ENCODE measurements around the gene SPNS2.

The SPNS2 gene

DNA sequence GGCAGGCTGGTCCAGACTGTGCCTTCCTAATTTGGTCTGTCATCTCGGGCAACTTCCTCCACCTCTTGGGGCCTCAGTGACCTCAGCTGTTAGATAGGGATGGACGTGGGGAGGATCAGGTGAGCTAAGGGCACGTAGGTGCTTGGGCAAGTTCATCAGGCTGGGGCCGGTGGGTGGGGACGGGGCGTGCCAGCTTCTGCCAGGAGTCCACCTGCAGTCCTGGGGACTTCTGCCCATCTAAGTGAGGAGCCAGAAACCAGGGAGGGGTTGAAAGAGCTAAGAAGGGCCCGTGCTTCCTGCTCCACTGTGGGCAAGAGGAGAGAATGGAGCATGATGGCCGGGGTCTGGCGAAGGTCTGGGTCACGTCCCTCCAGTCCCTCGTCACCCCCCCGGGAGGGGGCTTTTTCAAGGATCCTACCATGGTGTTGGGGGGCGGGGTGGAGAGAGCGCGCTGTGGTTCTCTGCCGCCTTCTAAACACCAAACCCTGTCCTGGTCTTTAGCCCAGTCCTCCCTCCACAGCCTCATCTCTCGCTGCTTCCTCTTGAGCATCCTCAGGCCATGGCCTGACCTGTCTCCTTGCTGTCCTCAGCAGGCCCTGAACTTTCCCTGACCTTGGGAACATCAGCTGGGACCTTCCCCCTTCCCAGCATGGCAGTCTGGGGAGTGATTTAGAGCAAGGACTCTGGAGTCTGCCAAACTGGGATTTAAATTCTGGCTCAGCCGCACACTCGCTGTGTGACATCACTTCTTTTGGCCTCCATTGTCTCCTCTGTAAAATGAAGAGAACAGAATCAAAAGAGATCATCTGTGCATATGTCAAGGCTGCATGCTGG lies 21.6 kb downstream of the SPNS2 start:
- DNase-seq (ENCODE audit: low spot score) = no peak

DNA sequence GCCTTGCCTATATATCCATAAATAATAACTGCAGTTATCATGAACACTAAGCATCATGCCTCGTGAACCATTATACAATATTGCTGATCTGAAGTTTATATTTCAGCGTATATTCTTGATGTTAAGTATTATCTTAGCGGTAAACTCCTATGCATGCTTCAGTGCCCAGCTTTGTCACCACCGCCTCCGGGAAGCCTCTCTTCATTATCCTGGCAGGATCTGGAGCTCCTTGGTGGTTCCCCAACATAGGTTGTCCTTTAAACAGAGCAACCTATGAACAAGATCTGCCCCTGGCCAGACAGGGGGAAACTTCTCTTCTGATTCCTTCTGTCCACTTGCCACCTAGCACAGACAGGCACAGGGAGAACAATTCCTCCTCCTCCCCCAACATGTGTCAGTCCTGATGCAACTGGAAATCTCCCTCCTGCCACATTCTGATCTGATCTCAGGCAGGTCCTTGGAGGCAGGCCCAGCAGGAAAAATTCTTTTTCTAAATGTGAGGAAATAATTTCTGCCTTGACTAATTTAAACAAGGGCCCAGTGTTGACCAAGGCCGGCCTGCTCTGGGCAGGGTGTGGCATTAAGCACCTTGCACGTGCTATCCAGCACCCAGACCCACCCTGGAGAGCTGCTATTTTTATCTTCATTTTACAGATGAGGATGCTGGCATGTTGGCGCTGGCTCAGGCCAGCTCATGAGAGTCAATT lies 22.4 kb downstream of the SPNS2 start:
- DNase-seq (ENCODE audit: low spot score) = no peak

DNA sequence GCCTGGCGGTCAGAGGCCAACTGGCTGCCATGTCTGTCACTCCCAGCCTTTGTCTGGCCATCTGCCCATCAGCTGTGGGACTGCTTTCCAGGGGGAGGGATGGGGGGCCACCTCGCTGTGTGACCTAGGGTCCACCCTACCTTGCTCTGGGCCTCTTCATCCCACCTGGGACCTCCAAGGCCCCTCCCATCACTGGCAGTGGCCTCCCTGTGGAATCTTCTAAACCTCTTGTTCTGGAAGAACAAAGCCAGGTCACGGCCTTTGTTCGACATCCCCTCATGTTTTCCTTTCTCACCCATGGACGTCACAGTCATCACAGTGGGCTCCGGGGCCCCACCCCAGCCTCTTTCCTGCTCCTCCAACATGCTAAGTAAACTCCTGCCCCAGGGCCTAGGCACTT lies 24.0 kb downstream of the SPNS2 start:
- DNase-seq (ENCODE audit: low spot score) = no peak

DNA sequence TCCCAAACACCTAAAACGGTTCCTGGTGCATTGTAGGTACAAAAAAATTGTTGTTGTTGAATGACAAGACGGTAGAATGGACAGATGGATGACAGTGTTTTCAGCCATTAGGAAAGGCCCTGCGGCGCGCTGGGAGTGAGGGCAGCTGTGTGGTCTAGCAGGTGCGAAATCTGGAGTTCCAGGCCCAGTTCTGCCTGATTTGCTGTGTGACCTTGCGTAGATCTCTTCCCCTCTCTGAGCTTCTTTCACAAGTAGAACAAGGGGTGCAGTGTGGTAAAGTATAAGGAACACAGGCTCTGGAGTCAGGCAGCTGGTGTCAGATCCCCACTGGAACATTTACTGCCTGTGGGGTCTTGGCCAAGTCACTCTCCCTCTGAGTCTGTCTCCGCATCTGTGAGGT lies 25.3 kb downstream of the SPNS2 start:
- no peak for DNase-seq (ENCODE audit: low spot score)

DNA sequence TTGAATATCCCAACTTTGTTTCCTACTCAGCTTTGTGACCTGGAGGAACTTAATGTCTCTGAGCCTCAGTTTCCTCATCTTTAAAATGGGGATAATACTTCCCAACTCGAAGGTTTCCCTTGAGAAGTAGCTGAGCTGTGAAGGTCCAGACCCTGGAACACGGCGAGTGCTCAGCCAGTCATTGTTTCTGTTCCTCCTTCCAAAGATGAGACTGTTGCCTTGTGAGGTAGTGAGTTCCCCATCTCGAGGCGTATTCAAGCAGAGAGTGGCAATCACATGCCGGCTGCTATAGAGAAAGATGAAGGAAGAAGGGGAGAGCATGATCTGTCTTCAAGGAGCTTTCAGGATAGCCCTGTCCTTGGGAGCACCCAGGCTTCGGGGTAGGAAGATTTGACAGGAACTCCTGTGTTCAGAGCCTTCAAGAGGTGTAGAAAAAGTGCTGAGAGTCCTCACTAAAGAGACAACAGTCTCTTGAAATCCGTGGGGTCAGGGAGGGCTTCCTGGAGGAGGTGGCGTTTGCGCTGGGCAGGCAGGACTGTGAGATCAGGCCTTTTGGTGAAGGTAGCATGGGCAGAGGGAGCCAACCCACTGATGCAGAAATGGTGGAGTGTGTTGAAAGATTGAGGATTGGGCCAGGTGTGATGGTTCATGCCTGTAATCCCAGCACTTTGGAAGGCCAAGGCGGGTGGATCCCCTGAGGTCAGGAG lies 27.2 kb downstream of the SPNS2 start:
- DNase-seq (ENCODE audit: low spot score) = no peak

DNA sequence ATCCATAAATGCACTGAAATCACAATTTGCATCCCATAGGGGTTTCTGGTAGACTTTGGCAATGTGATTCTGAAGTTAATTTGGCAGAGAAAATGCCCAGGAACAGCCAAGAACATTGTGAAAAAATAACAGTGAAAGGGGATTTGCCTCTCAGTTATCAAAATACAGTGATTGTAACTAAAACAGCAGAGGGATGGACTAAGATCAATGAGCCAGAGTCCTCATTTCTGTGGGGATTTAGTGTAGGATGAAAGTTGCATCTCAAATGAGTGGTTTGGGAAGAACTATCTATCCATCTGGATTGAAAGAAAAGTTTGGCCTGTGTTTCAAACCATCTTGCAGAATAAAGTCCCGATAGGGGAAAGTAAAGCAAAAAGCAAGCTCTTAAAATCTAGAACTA lies 28.5 kb downstream of the SPNS2 start:
- no peak for DNase-seq (ENCODE audit: low spot score)

DNA sequence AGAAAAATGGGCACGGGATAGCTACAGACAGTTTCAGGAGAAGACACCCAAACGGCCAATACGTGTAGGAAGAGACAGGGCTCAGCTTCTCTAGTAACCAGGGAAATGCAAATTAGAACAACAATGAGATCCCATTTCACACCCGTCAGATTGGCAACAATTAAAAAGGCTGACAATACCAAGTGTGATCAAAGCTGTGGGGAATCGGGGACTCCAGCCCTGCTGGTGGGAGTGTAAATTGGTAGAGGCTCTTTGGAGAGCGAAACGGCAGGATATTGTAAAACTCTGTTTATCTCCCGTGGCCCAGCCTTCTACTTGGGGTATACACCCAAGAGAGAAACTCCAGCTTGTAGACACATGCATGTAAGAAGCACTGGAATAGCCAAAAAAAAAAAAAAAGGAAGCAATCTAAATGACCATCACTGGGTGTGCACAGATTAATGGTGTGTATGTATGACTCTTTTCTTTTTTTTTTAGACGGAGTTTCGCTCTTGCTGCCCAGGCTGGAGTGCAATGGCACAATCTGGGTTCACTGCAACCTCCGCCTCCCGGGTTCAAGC lies 29.0 kb downstream of the SPNS2 start:
- no peak for DNase-seq (ENCODE audit: low spot score)

DNA sequence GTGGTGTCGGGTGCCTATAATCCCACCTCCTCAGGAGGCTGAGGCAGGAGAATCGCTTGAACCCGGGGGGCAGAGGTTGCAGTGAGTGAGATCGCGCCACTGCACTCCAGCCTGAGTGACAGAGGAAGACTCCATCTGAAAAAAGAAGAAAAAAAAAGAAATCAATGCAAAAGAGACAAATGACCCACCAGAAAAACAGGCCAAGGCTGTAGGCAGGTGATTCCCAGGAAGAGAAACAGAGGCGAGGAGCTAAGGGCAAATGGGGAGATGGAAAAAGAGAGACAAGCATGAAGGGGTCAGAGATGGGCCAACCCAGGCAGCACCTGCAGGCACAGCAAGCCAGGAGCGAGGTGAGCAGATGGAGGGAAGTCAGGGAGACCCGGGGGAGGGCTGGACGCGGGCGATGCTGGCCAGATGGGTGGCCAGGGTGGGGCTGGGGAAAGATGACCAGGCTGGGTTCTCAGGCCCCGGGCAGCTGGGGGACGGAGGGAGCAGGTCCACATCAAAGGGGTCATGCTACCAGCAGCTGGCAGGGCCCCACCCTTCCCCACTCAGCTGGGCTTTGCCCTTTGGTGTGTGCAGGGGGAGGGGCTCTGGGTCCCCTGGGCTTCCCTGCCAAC lies 31.0 kb downstream of the SPNS2 start:
- no peak for DNase-seq (ENCODE audit: low spot score)

DNA sequence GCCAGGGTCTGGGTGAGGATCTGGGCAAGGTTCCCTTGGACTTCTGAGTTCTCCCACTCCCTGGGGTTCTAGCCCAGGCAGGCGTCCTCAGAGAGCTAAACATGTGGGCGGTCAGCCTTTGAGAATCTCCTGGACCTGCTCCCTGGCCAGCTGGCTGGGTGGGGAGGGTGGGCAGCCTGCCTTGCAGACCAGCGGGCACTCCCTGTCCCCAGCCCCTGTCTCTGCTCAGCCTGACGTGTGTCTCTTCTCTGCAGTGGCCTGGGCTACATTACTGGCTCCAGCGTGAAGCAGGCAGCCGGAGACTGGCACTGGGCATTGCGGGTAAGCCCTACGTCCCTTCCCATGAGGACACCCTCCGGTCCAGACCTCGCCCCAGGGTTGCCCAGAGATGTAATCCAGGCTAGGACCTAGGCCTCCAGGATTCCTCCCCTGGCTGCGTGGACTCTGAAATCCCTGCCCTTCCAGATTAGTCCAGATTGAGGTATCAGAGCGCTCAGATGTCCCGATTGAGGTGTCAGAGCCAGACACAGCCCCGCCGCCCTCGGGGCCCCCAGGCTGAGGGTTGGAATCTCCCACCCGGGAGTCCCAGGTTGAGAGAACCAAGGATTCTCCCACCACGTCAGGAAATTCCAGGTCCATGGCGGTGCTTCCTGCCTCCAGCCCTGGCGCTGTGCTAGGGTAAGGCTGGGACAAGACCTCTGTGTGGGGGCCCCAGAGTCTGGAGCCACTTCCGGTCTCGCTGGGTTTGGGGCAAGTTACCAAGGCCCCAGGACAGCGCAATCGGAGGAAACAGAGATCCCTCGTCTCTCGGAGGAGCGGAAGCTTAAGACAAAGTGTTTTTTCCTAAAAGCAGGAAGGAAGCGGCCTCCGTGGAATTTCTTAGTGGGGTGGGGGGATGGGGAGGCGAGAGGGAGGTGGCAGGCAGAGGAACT lies 32.4 kb downstream of the SPNS2 start:
- no peak for DNase-seq (ENCODE audit: low spot score)

DNA sequence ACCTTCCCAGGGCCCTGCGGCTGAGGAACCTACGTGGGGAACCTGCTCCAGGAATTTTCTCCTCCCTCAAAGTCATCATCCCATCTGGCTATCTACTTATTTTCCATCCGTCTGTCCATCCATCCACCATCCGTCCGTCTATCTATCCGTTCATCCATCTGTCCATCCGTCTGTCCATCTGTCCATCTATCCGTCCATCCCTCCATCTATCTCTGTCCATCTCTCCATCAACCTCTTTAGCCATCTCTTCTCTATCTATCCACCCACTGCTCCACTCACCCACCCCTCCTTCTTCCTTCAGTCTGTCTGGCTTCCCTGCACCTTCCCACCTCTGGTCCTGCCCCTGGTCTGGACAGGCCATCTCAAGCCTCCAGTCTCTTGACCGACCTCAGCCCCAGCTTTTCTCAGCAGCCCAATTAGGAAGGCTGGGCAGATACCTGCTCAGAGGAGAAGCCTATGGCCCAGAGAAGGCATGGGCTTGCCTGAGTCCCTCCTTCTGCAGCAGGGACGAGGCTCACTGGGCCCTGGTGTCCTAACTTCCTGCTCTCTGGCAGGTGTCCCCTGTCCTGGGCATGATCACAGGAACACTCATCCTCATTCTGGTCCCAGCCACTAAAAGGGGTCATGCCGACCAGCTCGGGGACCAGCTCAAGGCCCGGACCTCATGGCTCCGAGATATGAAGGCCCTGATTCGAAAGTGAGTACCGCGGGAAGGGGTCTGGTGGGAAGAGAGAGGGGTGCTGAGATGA lies 33.5 kb downstream of the SPNS2 start:
- DNase-seq (ENCODE audit: low spot score) = no peak

DNA sequence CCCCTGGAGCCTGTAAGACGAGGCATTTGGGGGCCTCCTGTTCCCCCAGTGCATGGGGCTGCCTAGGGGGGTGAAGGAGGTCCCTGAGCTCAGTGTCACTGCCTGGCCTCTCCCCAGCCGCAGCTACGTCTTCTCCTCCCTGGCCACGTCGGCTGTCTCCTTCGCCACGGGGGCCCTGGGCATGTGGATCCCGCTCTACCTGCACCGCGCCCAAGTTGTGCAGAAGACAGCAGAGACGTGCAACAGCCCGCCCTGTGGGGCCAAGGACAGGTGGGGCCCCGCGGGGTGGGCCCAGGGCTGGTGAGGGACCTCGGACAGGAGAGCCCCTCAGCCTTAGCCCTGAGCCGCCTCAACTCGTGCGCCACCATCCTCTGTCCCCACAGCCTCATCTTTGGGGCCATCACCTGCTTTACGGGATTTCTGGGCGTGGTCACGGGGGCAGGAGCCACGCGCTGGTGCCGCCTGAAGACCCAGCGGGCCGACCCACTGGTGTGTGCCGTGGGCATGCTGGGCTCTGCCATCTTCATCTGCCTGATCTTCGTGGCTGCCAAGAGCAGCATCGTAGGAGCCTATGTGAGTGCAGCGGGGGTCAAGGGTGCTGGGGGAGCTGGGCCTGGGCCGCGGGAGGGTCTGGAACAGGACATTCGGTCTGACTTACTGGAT lies 34.3 kb downstream of the SPNS2 start:
- DNase-seq (ENCODE audit: low spot score) = no peak

DNA sequence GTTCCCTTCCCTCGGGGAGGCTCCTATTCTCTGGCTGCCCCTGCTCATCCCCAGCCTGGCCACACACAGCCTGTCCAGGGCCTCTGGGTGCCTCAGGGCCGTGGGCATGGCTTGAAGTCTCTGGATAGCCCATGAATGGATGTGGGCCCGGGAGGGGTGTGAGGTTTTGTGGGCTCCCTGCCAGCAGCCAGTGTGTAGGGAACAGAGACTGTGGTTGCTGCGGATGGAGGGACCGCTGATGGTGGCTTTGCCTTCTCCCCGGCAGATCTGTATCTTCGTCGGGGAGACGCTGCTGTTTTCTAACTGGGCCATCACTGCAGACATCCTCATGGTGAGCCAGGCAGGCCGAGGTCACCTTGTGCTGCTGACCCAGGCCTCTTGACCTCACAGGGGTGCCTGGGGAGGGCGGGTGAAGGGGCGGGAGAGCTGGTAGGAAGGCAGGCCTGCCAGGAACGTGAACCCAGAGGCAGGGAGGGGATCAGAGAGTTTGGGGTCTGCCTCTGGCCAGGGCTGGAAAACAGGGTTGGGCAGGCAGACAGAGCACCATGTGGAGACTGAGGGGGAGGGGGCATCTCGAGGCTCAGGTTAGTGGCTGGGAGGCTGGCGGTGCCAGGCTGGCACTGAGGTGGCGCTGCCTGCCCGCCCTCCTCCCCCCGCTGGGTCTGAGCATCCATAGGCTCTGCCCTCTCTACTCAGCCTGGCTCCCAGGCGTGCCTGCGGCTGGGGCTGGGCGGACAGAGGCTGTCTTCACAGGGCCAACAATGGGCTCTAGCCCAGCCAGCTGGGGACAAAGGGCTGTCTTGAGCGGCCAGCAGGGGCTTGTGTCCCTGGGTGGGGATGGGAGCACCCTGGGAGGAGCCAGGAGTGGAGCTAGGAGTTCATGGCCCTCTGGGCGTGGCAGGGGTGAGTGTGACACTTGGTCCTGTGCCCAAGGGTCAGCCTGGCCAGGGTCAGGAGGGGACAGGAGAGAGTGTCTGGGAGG lies 35.1 kb downstream of the SPNS2 start:
- DNase-seq (ENCODE audit: low spot score) = peak; percentile 73

DNA sequence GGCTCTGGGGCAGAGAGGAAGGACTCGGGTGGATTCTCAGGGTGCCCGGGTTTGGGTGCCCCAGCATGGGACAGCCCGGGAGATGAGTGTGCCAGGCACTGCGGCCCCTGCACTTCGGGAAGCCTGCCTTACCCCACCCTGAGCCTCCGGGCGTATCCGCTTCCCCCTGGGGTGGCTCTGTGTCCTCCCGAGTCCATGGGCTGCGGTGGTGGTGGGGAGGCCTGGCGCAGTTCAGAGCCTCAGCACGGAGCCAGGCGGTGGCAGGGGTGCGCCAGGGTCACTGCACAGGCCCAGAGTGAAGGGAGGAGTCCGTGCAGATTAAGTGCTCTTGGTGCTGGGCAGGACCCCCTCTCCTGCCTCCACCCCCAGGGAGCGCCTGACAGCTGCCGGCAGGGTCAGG lies 35.8 kb downstream of the SPNS2 start:
- no peak for DNase-seq (ENCODE audit: low spot score)

DNA sequence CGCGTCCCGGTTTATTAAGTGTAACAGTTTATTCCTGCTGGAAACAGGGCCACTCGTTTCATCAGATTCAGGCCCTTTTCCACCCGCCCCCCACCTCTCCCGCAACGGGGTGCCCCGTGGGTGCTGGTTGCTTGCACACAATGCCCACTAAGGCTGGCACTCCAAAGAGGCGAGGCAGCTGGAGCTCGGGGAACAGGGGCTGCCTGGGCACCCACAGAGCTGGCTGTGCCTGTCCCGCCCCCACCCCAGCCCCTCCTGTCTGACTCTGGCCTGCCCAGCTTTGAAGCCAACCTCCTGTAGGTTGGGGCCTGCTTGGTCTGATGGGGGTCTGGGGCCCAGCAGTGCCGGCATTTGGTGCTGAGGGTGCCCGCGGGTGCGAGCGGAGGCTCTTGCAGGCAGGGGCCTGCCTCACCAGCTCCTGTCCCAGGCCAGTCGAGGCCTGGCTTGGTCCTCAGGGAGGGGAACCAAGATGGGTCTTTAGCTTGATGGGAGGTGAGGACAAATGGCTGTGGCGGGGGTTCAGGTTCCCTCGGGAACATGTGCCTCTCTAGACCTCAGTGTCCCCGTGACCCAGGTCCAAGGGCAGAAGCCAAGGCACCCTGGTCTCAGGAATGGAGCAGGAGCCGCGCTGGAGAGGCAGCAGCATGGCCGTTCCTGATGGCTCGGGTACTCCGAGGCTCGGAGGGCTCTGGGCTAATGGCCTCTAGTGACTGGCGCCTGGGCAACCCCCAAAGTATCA lies 36.4 kb downstream of the SPNS2 start:
- no peak for DNase-seq (ENCODE audit: low spot score)

DNA sequence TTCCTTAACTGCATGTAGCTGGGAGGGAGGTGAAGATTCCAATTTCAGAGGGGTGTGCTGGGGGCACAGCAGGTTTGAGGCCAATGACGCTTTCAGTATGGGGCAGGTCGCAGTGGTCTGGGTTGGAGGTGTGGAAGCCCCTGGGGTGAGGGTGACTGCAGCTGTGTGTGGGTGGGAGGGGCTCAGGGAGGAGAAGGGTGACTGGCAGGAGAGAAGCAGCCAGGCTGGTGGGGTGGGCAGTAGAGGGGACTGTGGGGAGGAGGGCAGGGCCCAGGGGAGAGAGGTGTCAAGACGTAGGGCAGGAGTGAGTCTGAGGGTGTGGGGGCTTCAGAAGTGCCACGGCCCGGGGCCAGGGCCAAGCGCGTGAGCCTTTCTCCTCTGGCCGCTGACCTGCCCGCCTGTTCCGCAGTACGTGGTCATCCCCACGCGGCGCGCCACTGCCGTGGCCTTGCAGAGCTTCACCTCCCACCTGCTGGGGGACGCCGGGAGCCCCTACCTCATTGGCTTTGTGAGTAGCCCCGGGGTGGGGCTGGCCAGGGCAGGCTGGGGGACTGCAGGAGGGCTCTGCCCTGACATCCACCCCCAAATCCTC lies 37.1 kb downstream of the SPNS2 start:
- no peak for DNase-seq (ENCODE audit: low spot score)

DNA sequence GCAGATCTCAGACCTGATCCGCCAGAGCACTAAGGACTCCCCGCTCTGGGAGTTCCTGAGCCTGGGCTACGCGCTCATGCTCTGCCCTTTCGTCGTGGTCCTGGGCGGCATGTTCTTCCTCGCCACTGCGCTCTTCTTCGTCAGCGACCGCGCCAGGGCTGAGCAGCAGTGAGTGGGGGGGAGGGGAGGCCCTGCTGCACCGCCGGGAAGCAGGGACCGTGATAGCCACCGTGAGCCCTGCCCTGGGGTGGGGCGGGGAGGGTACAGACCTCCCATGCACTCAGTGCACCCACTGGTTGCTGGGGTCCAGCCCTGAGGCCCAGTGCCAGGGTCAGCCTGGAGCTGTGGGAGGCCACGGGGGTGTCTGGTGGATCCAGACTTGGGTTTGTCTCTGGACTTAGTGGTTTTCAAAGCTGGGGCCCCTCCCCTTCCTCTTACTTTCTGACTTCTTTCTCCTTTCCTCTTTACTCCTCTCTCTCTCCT lies 37.6 kb downstream of the SPNS2 start:
- DNase-seq (ENCODE audit: low spot score) = no peak

DNA sequence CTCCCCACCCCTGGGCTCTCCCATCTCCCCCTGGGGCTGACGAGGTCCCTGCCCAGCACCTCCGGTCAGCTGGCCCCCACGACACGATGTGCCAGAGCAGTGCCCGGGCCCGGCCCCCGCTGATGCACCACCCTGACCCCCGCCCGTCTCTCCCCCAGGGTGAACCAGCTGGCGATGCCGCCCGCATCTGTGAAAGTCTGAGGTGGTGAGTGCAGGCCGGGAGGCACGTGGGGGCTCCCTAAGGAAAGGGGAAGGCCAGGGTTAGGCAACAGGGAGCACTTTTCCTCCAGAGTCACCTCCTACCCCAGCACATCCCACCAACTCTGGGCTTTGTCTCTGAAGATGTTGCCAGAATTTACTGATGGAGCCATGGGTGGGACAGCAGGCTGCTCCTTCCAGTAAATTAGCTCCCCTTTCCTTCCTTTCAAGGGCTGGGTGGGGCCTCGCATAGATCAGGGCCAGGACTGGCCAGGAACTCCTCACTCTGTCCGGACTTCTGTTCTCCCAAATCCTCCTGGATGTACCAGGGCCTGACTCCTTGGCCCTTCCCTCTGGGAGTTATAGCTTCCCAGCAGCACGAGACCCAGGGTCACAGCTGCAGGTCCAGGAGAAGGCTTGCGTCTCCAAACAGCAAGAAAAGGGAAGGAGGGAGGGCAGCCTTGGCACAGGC lies 38.2 kb downstream of the SPNS2 start:
- DNase-seq (ENCODE audit: low spot score) = no peak
